Cerebellar nuclear complex (tissue), 1 donor: ENCODE data around the gene ARHGEF19.
A peak's percentile ranks its signal among the peaks of the same experiment; 100 is the strongest.
"Not testable (repeated sequence)": the region's sequence is repeated elsewhere in the genome, so short reads cannot be mapped to it uniquely, and the experiment has no call there.

Experiments
- DNase-seq, 2 experiments: peaks; one replicate each; lab custom pipeline; 2025; lab: John Stamatoyannopoulos, UW

The ARHGEF19 gene

GRCh38 chr1:16180291-16180824, 32.1 kb downstream of the ARHGEF19 start:
- DNase-seq, result no peak

DNA sequence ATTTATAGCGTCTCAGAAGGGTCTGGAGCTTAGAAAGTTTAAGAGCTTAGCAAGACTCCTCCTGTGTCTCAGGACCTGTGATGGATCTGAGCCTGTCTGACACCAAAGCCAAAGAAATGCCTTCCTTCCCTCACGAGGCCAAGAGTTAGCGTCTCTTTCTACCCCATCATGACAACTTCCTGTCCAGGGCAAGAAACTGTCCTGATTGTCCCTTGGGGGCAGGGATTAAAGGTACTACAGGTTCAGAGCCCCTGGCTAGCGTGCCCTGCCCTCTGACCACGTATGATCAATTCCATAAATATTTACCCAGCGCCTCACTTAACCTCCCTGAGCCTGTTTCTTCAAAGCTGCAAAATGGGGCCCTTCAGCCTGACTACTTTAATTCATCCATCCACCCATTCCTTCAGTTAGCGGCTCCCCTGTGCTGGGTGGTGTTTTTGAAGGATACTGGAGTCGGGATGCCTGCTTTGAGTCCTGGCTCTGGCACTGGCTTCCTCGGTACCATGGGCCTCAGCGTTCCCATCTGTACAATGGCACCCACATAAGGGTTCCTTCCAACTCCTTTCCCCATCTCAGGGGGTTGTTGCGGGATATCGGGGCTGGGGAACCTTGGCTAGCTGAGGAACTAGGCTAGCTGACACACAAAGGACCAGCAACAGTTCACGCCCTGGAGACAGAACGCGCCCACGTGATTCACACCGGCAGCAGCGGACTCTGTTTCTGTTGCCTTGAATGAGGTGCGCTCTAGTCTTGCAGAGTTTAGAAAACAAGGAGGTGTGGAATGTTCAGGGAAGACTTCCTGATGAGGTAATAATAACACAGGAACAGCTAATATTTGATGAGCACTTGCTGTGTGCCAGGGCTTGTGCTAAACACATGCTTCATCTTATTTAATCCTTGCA, 33.6 kb downstream of the ARHGEF19 start:
- no peak for DNase-seq

GRCh38 chr1:16177306-16177705, 35.1 kb downstream of the ARHGEF19 start:
- no peak for DNase-seq

DNA sequence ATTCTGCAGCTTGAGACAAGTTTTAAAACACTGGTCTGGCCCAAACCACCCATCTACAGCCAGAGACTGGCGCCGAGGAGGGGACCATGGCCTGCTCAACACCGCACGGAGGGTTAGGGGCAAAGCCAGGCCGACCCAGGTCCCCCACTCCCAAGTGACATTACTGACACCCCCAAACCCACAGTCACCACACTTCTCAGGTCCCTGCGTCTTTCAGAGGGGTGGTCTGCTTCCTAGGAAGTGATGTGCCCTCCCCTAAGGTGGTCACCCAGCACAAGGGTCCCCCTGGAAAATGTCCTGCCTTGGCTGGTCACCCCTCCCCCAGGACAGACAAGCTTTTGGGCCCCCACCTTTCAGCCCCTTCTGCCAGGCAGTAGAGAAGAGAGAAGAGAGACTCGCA, 35.8 kb downstream of the ARHGEF19 start:
- no peak for DNase-seq

- peak in 1 of 2 experiments; percentile 30 for DNase-seq
Measured at GRCh38 chr1:16175610-16176553, 36.6 kb downstream of the ARHGEF19 start.

GRCh38 chr1:16174886-16175598, 37.4 kb downstream of the ARHGEF19 start:
- DNase-seq, result no peak

GRCh38 chr1:16174261-16174868, 38.1 kb downstream of the ARHGEF19 start:
- no peak for DNase-seq

GRCh38 chr1:16173447-16174260, 38.8 kb downstream of the ARHGEF19 start:
- no peak for DNase-seq

DNA sequence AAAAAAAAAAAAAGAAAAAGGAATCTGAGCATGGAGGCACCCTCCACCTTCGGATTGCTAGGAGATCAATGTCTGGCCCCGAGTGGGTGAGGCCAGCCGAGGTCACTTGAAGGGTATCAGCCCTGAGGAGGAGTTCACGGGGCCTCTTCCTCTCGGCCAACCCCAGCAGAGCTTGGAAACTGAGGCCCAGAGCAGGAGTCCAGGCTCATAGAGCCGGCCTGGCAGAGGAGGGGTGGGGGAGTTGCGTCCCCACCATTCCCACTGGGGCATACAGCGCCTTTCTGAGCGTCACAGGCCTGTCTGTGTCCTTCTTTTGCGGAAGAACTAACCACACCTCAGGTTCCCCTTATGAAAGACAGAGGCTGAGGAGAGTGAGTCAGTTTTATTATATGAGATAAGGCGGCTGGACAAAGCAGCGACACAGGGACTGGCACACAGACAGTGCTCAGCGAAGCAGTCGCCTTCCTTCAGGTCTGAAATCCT, 39.4 kb downstream of the ARHGEF19 start:
- no peak for DNase-seq

DNA sequence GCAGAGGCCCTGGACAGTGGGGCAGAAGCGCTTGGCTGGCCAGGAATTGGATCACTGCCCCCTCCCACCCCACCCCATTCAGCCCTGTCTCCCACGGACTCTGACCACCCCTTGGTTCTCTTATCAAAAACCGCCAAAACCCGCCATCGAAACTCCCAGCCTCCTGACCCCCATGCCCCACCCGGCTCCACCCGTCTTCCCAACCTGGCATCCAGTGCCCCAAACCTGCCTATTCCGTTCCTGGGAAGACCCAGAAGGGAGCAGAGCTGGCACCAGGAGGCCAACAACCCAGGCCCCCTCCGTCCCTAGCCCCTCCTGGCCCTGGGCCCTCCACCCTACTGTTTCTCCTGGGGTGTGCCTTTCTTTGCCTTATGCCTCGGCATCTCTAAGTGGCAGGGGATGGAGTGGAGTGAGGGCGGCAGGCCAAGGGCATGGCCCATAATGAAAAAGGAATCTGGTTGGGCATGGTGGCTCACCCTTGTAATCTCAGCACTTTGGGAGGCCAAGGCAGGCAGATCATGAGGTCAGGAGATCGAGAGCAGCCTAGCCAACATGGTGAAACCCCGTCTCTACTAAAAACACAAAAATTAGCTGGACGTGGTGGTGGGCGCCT, 40.1 kb downstream of the ARHGEF19 start:
- DNase-seq, result no peak

- no peak for DNase-seq
Measured at GRCh38 chr1:16171314-16172151, 40.9 kb downstream of the ARHGEF19 start.

DNA sequence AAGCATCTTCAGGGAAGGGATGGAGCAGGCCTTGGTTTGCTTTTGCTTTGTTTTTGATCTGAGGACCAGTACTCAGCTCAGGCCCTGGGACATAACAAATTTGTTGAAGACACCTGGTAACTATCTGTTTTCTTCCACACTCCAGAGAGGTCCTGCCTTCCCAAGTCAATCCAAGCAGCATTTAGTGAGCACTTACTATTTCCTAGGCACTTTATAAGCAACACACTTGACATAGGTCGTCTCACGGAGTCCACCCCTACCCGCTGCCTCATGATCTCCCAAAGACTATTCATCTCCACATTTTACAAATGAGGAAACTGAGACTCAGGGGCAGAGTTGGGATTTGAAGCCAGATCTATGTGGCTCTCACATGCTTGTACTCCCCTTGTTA, 42.2 kb downstream of the ARHGEF19 start:
- no peak for DNase-seq

DNA sequence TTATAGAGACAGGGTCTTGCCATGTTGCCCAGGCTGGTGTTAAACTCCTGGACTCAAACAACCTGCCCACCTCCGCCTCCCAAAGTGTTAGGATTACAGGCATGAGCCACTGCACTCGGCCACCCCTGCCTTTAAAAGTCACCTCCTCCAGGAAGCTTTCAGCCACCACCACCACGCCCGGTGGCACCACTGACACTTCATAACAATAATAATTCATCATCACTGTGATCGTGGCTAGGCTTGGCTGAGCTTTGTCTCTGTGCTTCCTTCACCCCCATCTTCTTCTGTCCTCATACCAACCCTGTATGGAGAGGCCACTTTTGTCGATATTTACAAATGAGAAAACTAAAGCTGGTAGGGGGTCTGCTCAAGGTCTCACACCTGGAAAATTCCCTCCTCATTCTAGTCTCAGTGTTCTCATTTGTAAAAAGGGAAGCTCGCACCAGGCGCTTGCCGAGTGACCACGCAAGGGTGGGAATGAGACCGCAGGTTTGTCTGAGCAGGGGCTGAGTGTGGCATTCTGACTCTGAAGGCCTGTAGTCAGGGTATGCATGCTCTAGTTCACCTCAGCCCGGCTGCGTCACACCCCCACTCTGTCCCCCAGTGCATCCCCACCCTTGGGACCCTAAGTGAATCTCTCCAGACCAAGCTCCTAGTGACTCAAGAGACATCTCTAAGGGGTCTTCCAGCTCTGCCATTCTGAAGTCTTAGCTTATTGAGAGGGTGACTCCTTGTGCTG, 43.7 kb downstream of the ARHGEF19 start:
- DNase-seq, result no peak

DNA sequence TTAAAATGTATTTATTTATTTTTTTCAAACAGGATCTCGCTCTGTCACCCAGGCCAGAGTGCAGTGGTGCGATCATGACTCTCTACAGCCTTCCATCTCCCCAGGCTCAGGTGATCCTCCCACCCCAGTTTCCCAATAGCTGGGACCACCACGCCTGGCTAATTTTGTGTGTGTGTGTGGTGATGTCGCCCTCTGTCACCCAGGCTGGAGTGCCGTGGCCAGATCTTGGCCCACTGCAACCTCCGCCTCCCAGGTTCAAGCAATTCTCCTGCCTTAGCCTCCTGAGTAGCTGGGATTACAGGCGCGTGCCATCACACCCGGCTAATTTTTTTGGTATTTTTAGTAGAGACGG, 44.3 kb downstream of the ARHGEF19 start:
- not testable (repeated sequence) for DNase-seq

DNA sequence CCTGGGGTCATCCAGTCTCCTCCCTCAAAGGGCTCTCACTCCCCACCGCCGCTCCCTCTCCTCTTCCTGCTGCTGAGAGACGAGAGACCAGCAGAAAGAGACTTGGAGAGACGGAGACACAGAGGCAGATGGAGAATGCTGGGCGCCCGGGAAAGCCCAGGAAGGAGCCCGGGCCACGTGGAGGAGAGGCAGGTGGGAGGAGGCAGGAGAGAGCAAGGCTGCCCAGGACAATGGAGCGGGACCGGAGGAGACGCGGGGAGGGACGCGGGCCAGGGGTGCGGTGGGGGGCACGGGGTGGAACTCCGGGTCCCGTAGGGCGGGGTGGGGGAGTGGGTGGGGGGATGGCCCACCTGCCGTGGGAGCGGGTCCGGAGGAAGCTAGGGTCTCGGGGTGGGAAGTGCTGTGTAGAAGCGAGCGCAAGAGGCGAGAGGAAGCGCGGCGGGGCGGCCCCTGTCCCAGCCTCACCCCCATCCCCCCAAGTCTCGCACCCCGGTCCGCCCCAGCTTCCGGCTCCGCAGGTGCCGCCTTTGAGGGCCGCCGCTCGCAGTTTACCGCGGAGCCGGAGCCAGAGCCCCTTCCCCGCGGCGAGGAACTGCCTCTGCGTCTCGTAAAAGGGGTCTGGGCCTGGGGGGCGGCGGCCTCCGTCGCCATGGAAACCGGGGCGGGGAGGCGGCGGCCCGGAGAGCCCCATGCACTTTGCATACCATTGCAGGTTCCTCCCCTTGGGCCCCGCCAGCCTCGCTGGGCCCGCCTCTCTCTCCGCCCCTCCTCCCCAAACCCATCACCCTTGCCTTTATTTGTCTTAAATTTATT, 44.9 kb downstream of the ARHGEF19 start:
- DNase-seq, result no peak

- DNase-seq, result no peak
Measured at GRCh38 chr1:16166117-16166516, 46.3 kb downstream of the ARHGEF19 start.

DNA sequence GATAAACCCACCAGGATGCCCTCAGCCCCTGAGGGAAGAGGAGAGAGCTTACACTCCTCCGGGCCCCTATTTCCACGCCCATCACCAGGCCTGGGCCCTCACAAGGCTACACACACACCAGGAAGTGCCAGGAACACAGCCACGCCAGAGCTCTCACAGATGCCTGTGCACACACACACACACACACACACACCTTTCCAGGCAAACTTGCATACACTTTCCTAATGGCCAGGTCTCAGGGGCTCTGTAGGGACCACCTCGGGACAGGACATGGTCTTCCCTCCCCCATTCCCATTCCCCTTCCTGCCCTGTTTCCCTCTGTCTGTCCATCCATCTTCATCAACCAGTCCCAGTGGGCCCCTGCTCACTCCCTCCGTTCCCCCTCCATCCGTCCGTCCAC, 46.9 kb downstream of the ARHGEF19 start:
- no peak for DNase-seq

DNA sequence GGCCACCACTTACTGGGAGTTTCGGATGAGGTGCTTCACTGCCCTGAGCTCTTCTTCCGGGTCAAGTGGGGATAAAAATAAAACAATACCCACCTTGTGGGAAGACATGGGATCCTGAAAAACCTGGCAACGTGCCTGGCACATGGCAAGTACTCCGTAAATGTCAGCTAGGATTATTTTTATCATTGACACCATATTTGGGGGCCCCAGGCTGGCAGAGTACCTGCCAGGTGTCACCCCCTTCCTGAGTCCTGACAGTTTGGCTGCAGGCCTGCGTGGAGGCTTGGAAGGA, 47.4 kb downstream of the ARHGEF19 start:
- no peak for DNase-seq
